Mesenchymal stem cell (in vitro differentiated cells and primary cell): ENCODE data around the gene NFATC4.

ENCODE experiments used
- DNase-seq: peaks from one replicate; pipeline ENCODE4 v3.0.0-alpha.2; 2013
- H2AFZ ChIP-seq: one replicate; pipeline ENCODE4 v1.6.1; 2013; ENCODE audit warnings: low read depth, mild to moderate bottlenecking, control low read depth, inconsistent platforms, low read length, moderate library complexity
- H2AK5ac ChIP-seq: 2 replicates; pipeline ENCODE4 v1.6.1; 2013; ENCODE audit warnings: low read length, moderate library complexity, mild to moderate bottlenecking, inconsistent platforms; ENCODE audit not compliant: severe bottlenecking
- H2BK120ac ChIP-seq: one replicate; pipeline ENCODE4 v1.6.1; 2013; ENCODE audit warnings: low read depth, mild to moderate bottlenecking, inconsistent platforms, low read length, moderate library complexity
- H2BK12ac ChIP-seq, 2 experiments: one replicate each; pipeline ENCODE4 v1.6.1; 2013; ENCODE audit warnings: inconsistent platforms in 2 of 2, low read length in 2 of 2, mild to moderate bottlenecking in 2 of 2, moderate library complexity in 2 of 2, control low read depth in 1 of 2
- H2BK15ac ChIP-seq: one replicate; pipeline ENCODE4 v1.6.1; 2013; ENCODE audit warnings: mild to moderate bottlenecking, low read depth, inconsistent platforms; ENCODE audit not compliant: poor library complexity, severe bottlenecking
- H2BK5ac ChIP-seq: 2 replicates; pipeline ENCODE4 v1.6.1; 2013; ENCODE audit warnings: low read depth, mild to moderate bottlenecking, low read length, control low read depth, inconsistent platforms; ENCODE audit not compliant: poor library complexity, severe bottlenecking
- H3K14ac ChIP-seq, 2 experiments: one replicate each; pipeline ENCODE4 v1.6.1; 2013; ENCODE audit warnings: inconsistent platforms in 2 of 2, low read length in 2 of 2, control low read depth in 1 of 2, mild to moderate bottlenecking in 1 of 2, moderate library complexity in 1 of 2
- H3K18ac ChIP-seq, 2 experiments: one replicate each; pipeline ENCODE4 v1.6.1; 2013; ENCODE audit warnings: inconsistent platforms in 2 of 2, low read length in 2 of 2, control low read depth in 1 of 2, low read depth in 1 of 2, mild to moderate bottlenecking in 1 of 2
- H3K23ac ChIP-seq, 2 experiments: one replicate each; pipeline ENCODE4 v1.6.1; 2013; ENCODE audit warnings: inconsistent platforms in 2 of 2, low read length in 2 of 2, mild to moderate bottlenecking in 2 of 2, moderate library complexity in 2 of 2, control low read depth in 1 of 2
- H3K27ac ChIP-seq: 2 replicates; pipeline ENCODE4 v1.5.1; 2013; ENCODE audit warnings: mild to moderate bottlenecking, moderate library complexity, low read length, control low read depth, inconsistent platforms; ENCODE audit not compliant: poor library complexity, severe bottlenecking
- H3K27me3 ChIP-seq, 2 experiments: 2 replicates each; pipeline versions ENCODE4 v1.6.1 to v1.7.0; 2013; ENCODE audit warnings: low read length in 2 of 2, mild to moderate bottlenecking in 2 of 2, moderate library complexity in 2 of 2, control low read depth in 1 of 2, inconsistent platforms in 1 of 2; ENCODE audit not compliant: control insufficient read depth in 1 of 2, insufficient read depth in 1 of 2
- H3K36me3 ChIP-seq, 2 experiments: 2 replicates each; pipeline versions ENCODE4 v1.6.1 to v1.7.0; 2013; ENCODE audit warnings: low read length in 2 of 2, control low read depth in 1 of 2, inconsistent platforms in 1 of 2, low read depth in 1 of 2, mild to moderate bottlenecking in 1 of 2; ENCODE audit not compliant: insufficient read depth in 2 of 2, control insufficient read depth in 1 of 2
- H3K4ac ChIP-seq, 2 experiments: one replicate each; pipeline ENCODE4 v1.6.1; 2013; ENCODE audit warnings: inconsistent platforms in 2 of 2, low read length in 2 of 2, mild to moderate bottlenecking in 2 of 2, moderate library complexity in 2 of 2, control low read depth in 1 of 2, low read depth in 1 of 2
- H3K4me1 ChIP-seq: 2 replicates; pipeline ENCODE4 v1.6.1; 2013; ENCODE audit warnings: low read depth, low read length, control low read depth; ENCODE audit not compliant: control insufficient read depth, insufficient read depth
- H3K4me2 ChIP-seq: 2 replicates; pipeline ENCODE4 v1.6.1; 2013; ENCODE audit warnings: low read length, mild to moderate bottlenecking, inconsistent platforms; ENCODE audit not compliant: poor library complexity, severe bottlenecking
- H3K4me3 ChIP-seq, 2 experiments: 2 replicates each; pipeline versions ENCODE4 v1.5.1 to v1.7.0; 2013; ENCODE audit warnings: low read length in 2 of 2, mild to moderate bottlenecking in 2 of 2, control low read depth in 1 of 2, low read depth in 1 of 2; ENCODE audit not compliant: insufficient read depth in 1 of 2
- H3K79me1 ChIP-seq: replicated peaks from 2 replicates; pipeline ENCODE4 v1.6.1; 2013; ENCODE audit warnings: mild to moderate bottlenecking, control low read depth, low read length, inconsistent platforms; ENCODE audit not compliant: poor library complexity, severe bottlenecking
- H3K9ac ChIP-seq: 2 replicates; pipeline ENCODE4 v1.7.0; 2013; ENCODE audit warnings: mild to moderate bottlenecking, low read length, moderate library complexity
- H3K9me3 ChIP-seq: 2 replicates; pipeline ENCODE4 v1.7.0; 2013; ENCODE audit warnings: mild to moderate bottlenecking, low read length; ENCODE audit not compliant: control insufficient read depth
- H4K8ac ChIP-seq: one replicate; pipeline ENCODE4 v1.6.1; 2013; ENCODE audit warnings: inconsistent platforms, mild to moderate bottlenecking, low read length, moderate library complexity
- H4K91ac ChIP-seq: one replicate; pipeline ENCODE4 v1.6.1; 2013; ENCODE audit warnings: mild to moderate bottlenecking, low read length, inconsistent platforms
- WGBS: methylation state at CpG from one replicate; pipeline ENCODE4 v1.1.7; 2013; ENCODE audit warnings: mixed read lengths; 5-methylcytosine and 5-hydroxymethylcytosine counted together

NFATC4 gene

DNA sequence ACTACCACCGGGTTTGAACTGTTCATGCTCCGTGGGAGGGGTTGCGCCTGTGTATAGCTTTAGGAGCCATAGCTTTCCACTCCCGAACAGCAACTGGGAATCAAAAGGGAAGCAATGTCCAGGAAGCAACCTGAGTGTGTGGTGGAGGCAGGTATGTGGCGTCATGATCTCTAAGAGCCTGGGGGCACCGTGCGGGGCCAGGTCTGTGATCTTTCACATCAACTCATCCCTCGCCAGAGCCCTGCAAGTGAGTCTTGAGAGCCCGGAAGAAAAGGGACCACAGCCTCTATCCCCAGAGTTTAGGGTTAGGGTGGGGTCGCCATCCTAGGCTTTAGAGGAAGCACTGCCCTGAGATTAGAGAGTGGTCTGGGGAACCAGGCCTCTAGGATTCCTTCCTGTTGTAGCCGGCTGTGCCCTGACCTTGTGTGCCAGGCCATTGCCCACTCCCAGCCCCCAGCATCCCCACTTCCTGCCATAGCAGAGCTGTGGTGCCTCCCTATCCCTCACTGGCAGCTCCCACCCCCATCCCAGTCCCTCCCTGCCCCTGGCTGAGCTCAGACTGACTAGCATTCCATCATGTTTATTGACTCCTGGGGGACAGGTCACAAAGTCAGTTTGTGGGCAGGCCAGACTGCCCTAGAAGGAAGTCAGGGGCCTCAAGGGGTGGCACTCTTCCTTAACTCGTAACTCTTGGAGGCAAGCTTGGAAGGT, 32.4 kb upstream of the NFATC4 start:
- Histone ChIP-seq H3K9ac (no peak overlapping the region), H2BK12ac (no peak overlapping the region), H2BK15ac (no peak overlapping the region), H3K79me1 (no peaks in the 10 kb centered on the region), H3K18ac (peak overlapping the region in 1 of 2 experiments; percentile 6), H3K27ac (no peak overlapping the region), H3K4me2 (no peak overlapping the region), H3K23ac (no peak overlapping the region), H4K91ac (no peak overlapping the region), H3K27me3 (peaks cover 29 to 62% of the 10 kb centered on the region in 2 experiments), H3K9me3 (no peaks in the 10 kb centered on the region), H3K14ac (peak overlapping the region in 1 of 2 experiments; percentile 63), H3K4ac (no peak overlapping the region), H3K4me3 (no peak overlapping the region), H2BK120ac (no peak overlapping the region), H3K36me3 (peaks cover 4 to 18% of the 10 kb centered on the region in 2 experiments), H3K4me1 (peaks cover 41% of the 10 kb centered on the region), H2AFZ (no peak overlapping the region), H2AK5ac (no peak overlapping the region), H4K8ac (no peak overlapping the region), H2BK5ac (no peak overlapping the region)
- 74% methylated on average over 11 of the region's 12 CpGs for WGBS
- DNase-seq, result no peak

DNA sequence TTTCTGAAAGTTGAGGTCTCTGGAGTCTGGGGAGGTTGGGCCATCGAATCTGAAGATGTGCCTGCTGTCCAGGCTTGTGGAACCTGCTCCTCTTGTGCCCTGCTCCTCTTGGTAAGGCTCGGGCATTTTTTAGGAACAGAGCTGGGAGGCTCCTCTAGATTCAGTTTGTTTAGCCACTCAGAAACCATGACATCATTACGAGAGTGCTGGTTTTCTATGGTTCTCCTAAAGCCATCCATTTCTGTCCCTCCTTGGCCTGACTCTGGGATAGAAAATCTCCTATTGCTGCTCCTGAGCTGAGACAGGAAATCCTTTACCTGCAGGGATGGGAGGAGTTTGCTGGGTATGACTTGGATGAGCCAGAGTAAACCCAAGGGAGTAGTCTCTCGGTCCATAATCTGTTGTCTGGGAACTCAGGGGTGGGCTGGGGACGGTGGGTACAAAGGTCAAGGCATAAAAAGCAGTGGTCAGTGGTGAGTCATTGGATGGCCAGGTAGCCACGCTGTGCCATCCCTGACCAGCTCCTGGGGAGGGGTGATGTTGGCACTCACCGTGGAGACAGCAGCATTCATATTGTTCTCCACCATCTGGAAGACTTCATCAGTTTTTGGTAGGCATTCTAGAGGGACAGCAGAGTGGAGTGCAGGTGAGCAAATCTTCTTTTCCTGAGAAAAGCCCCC, 30.7 kb upstream of the NFATC4 start:
- peaks cover 38% of the 10 kb centered on the region for H3K4me1 ChIP-seq
- no peak overlapping the region for H3K4me3 ChIP-seq
- H3K36me3 ChIP-seq, result peaks cover 4 to 18% of the 10 kb centered on the region in 2 experiments
- H3K4ac ChIP-seq, result no peak overlapping the region
- no peak overlapping the region for H2BK12ac ChIP-seq
- no peak overlapping the region for H3K4me2 ChIP-seq
- H3K27ac ChIP-seq, result no peak overlapping the region
- H2BK15ac ChIP-seq, result no peak overlapping the region
- no peak overlapping the region for H3K9ac ChIP-seq
- no peaks in the 10 kb centered on the region for H3K9me3 ChIP-seq
- WGBS, result 92% methylated on average over 6 of the region's 7 CpGs
- no peak overlapping the region for H2AFZ ChIP-seq
- H4K91ac ChIP-seq, result no peak overlapping the region
- no peak overlapping the region for H2BK120ac ChIP-seq
- no peaks in the 10 kb centered on the region for H3K79me1 ChIP-seq
- DNase-seq, result no peak
- no peak overlapping the region for H3K14ac ChIP-seq
- peaks cover 29 to 72% of the 10 kb centered on the region in 2 experiments for H3K27me3 ChIP-seq
- H2AK5ac ChIP-seq, result no peak overlapping the region
- H2BK5ac ChIP-seq, result no peak overlapping the region
- no peak overlapping the region for H3K18ac ChIP-seq
- H4K8ac ChIP-seq, result no peak overlapping the region
- no peak overlapping the region for H3K23ac ChIP-seq

DNA sequence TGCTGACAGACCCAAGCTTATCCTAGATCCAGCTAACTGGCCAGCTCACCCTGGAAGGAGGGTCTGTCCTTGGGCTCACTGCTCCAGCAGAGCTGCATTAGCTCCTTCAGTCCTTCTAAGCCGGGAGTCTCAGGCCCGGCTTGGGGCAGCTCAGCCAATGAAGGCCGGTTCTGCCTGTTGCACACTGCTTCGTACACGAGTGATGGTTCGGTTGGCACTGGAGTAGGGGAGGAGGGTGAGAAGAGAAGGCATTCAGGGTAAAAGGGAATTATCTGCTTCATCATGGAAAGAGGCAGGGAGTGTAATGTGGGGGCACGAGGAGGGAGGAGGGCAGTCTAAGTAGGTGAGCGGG, 30.2 kb upstream of the NFATC4 start:
- H3K14ac ChIP-seq, result no peak overlapping the region
- H3K79me1 ChIP-seq, result no peaks in the 10 kb centered on the region
- no peak overlapping the region for H3K23ac ChIP-seq
- H3K9ac ChIP-seq, result no peak overlapping the region
- peaks cover 32% of the 10 kb centered on the region for H3K4me1 ChIP-seq
- no peak overlapping the region for H4K91ac ChIP-seq
- no peak overlapping the region for H2BK120ac ChIP-seq
- no peak overlapping the region for H4K8ac ChIP-seq
- no peaks in the 10 kb centered on the region for H3K9me3 ChIP-seq
- no peak overlapping the region for H3K4me2 ChIP-seq
- H3K4me3 ChIP-seq, result no peak overlapping the region
- H3K4ac ChIP-seq, result no peak overlapping the region
- H2BK15ac ChIP-seq, result peak overlapping the region; percentile 49
- no peak for DNase-seq
- peaks cover 4 to 18% of the 10 kb centered on the region in 2 experiments for H3K36me3 ChIP-seq
- H2BK12ac ChIP-seq, result no peak overlapping the region
- no peak overlapping the region for H3K27ac ChIP-seq
- no peak overlapping the region for H2BK5ac ChIP-seq
- H2AFZ ChIP-seq, result no peak overlapping the region
- H3K18ac ChIP-seq, result no peak overlapping the region
- WGBS, result 90% methylated on average over 8 of the region's 8 CpGs
- peaks cover 29 to 67% of the 10 kb centered on the region in 2 experiments for H3K27me3 ChIP-seq
- H2AK5ac ChIP-seq, result no peak overlapping the region

DNA sequence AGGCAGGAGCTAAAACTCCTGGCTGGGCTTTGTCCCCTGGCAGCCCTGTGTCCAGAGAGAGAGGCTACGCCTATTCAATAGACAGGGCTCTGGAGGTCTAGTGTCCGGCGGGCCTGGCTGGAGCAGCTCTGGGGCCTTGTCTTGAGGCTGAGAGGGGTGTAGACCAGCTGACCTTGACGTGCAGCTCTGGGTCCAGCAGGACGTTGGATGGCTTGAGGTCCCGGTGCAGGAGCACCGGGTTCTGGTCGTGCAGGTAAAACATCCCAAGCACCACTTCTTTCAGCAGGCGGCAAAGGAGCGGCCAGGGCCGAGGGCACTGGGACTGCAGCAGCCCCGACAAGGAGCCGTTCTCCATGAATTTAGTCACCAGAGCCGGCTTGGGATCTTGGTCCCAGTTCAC, 29.1 kb upstream of the NFATC4 start:
- Histone ChIP-seq H2BK120ac (no peak overlapping the region), H3K4ac (no peak overlapping the region), H3K18ac (peak overlapping the region in 1 of 2 experiments; percentile 80), H3K27me3 (peaks cover 29 to 64% of the 10 kb centered on the region in 2 experiments), H3K36me3 (peaks cover 4 to 18% of the 10 kb centered on the region in 2 experiments), H3K9me3 (no peaks in the 10 kb centered on the region), H4K8ac (no peak overlapping the region), H3K4me2 (peak overlapping the region; percentile 83), H3K4me3 (peak overlapping the region in 1 of 2 experiments; percentile 91), H4K91ac (no peak overlapping the region), H3K4me1 (peaks cover 29% of the 10 kb centered on the region), H2BK15ac (no peak overlapping the region), H2AK5ac (no peak overlapping the region), H2BK12ac (no peak overlapping the region), H3K23ac (peak overlapping the region in 1 of 2 experiments; percentile 70), H3K27ac (no peak overlapping the region), H3K14ac (peak overlapping the region in 1 of 2 experiments; percentile 56), H2AFZ (no peak overlapping the region), H3K79me1 (no peaks in the 10 kb centered on the region), H2BK5ac (no peak overlapping the region), H3K9ac (peak overlapping the region; percentile 81)
- WGBS, result 80% methylated on average over 14 of the region's 14 CpGs
- DNase-seq, result no peak
